H1 (cell line): Measurements from ENCODE around the gene AGPS. TPM values are rescaled to one million over a fixed set of nuclear protein-coding genes. Genes with fewer than 3 reads are reported as not detected.

ENCODE experiments used
- CTBP2 ChIP-seq: IDR thresholded peaks from 2 replicates; pipeline ENCODE4 v1.7.0; 2011; ENCODE audit warnings: borderline replicate concordance, mild to moderate bottlenecking, moderate library complexity, mixed read lengths, low read length; ENCODE audit not compliant: insufficient read depth, insufficient read length
- polyA plus RNA-seq, 7 experiments: library from polyadenylated mRNA; depleted of rRNA in 3 of 7; stranded (reverse) in 5 of 7; unstranded in 2 of 7; fragments of >200 nt in 5 of 7; fragments of 200-250 nt in 2 of 7; gene quantifications; 1 replicate in 5 of 7; 2 replicates in 1 of 7; 4 replicates in 1 of 7; pipeline versions ENCODE4 v1.2.1 to v1.2.3, GENCODE V29; 2011 to 2013; ENCODE audit warnings: missing spikeins in 2 of 7, mixed read lengths in 2 of 7
- total RNA-seq: library from RNA; stranded (reverse); fragmentation: NEBNext Ultra II Directional; extraction: Animal tissue kit (Norgen Biotek cat#: 25700); gene quantifications from 2 replicates; pipeline ENCODE4 v1.2.1, GENCODE V29; 2021

The AGPS gene
- total and polyA plus RNA-seq, 2 of the 8 experiments (the other 6 are each of a cell fraction or from before 2014, with no cell fraction given), result 7.3 to 57.8 TPM

GRCh38 chr2:177547122-177547521 is 154.5 kb downstream of the AGPS start (continued):
- no peak for TF ChIP-seq CTBP2
